WTC11 (cell line): ENCODE results near the gene LDLRAD4. TPM values are rescaled to one million over a fixed set of nuclear protein-coding genes. Genes with fewer than 3 reads are reported as not detected.
A peak's percentile ranks its signal among the peaks of the same experiment; 100 is the strongest.
"Not testable (repeated sequence)": the region's sequence is repeated elsewhere in the genome, so short reads cannot be mapped to it uniquely, and the experiment has no call there.

Experiments
- ATAC-seq: fragments of 200-7000 bp; cut with Tn5 transposase; 2 replicates; pipeline ENCODE4 v1.10.0; 2021; ENCODE audit warnings: mild to moderate bottlenecking, moderate library complexity
- CTCF ChIA-PET: fragments of 300-600 bp; sonication (Branson Sonifier 250); formaldehyde crosslinking; loops from one replicate; lab custom pipeline; 2021; ENCODE audit warnings: antibody characterized with exemption; lab: Charles Lee
- POLR2A ChIA-PET: fragments of 350-600 bp; sonication (Branson Sonifier 250); formaldehyde crosslinking; loops from one replicate; lab custom pipeline; 2021; ENCODE audit warnings: antibody characterized with exemption; lab: Charles Lee
- DNase-seq: peaks from one replicate; pipeline ENCODE4 v3.0.0; 2021; ENCODE audit warnings: low spot score
- H3K27ac Mint-ChIP-seq: 2 replicates; pipeline ENCODE4 v1.8.0; 2021; ENCODE audit warnings: mixed read lengths
- H3K27me3 Mint-ChIP-seq: 2 replicates; pipeline ENCODE4 v1.8.0; 2021; ENCODE audit warnings: low read depth, mild to moderate bottlenecking, moderate library complexity, mixed read lengths
- H3K36me3 Mint-ChIP-seq: 2 replicates; pipeline ENCODE4 v1.8.0; 2021; ENCODE audit warnings: mixed read lengths
- H3K4me1 Mint-ChIP-seq: 2 replicates; pipeline ENCODE4 v1.8.0; 2022; ENCODE audit warnings: mixed read lengths
- H3K4me3 Mint-ChIP-seq: 2 replicates; pipeline ENCODE4 v1.8.0; 2021; ENCODE audit warnings: mild to moderate bottlenecking, moderate library complexity, mixed read lengths
- H3K9me3 Mint-ChIP-seq: 2 replicates; pipeline ENCODE4 v1.8.0; 2021; ENCODE audit warnings: mixed read lengths
- ATF2 ChIP-seq: sonication (generic); formaldehyde crosslinking; IDR thresholded peaks from 2 replicates; pipeline ENCODE4 v1.8.1; 2022; ENCODE audit warnings: low read depth, missing genetic modification reagents, borderline replicate concordance
- ATF6 ChIP-seq: sonication (generic); formaldehyde crosslinking; IDR thresholded peaks from 2 replicates; pipeline ENCODE4 v1.8.1; 2023; ENCODE audit warnings: mild to moderate bottlenecking, missing genetic modification reagents
- CTCF ChIP-seq: fragments of 200-600 bp; IDR thresholded peaks from 2 replicates; pipeline ENCODE4 v1.8.0; 2022; ENCODE audit warnings: antibody characterized with exemption
- ELF4 ChIP-seq: sonication (generic); formaldehyde crosslinking; IDR thresholded peaks from 2 replicates; pipeline ENCODE4 v1.8.1; 2022; ENCODE audit warnings: low read depth, mild to moderate bottlenecking, moderate library complexity, missing genetic modification reagents
- EMX1 ChIP-seq: fragments of 250-450 bp; sonication (Bioruptor Pico); IDR thresholded peaks from 2 replicates; pipeline ENCODE4 v1.8.0; 2021; ENCODE audit warnings: mild to moderate bottlenecking
- NFATC4 ChIP-seq: fragments of 250-450 bp; sonication (Bioruptor Pico); IDR thresholded peaks from 2 replicates; pipeline ENCODE4 v1.9.0; 2021; ENCODE audit warnings: mild to moderate bottlenecking
- NR3C1 ChIP-seq: sonication (generic); formaldehyde crosslinking; conservative IDR thresholded peaks from 2 replicates; pipeline ENCODE4 v1.8.1; 2023; ENCODE audit warnings: low read depth, mild to moderate bottlenecking, missing genetic modification reagents
- PRRX2 ChIP-seq: fragments of 250-450 bp; sonication (Bioruptor Pico); IDR thresholded peaks from 2 replicates; pipeline ENCODE4 v1.8.0; 2021; ENCODE audit warnings: mild to moderate bottlenecking
- RELA ChIP-seq: sonication (generic); formaldehyde crosslinking; IDR thresholded peaks from 2 replicates; pipeline ENCODE4 v1.8.1; 2022; ENCODE audit warnings: missing genetic modification reagents, mild to moderate bottlenecking, borderline replicate concordance
- STAT6 ChIP-seq: sonication (generic); formaldehyde crosslinking; conservative IDR thresholded peaks from 2 replicates; pipeline ENCODE4 v1.8.1; 2023; ENCODE audit warnings: mild to moderate bottlenecking, low read depth, missing genetic modification reagents, moderate library complexity
- TEAD1 ChIP-seq: sonication (generic); formaldehyde crosslinking; IDR thresholded peaks from 2 replicates; pipeline ENCODE4 v1.8.0; 2022; ENCODE audit warnings: mild to moderate bottlenecking, missing genetic modification reagents
- USF2 ChIP-seq: sonication (generic); formaldehyde crosslinking; IDR thresholded peaks from 2 replicates; pipeline ENCODE4 v1.8.1; 2023; ENCODE audit warnings: mild to moderate bottlenecking, missing genetic modification reagents, moderate library complexity
- ZMAT4 ChIP-seq: fragments of 250-450 bp; sonication (Bioruptor Pico); IDR thresholded peaks from 2 replicates; pipeline ENCODE4 v1.9.0; 2021; ENCODE audit warnings: mild to moderate bottlenecking
- total RNA-seq: library from RNA; stranded (reverse); gene quantifications from 3 replicates; pipeline ENCODE4 v1.2.3, GENCODE V29; 2021

Gene LDLRAD4
- total RNA-seq, 1 experiment from 2014 or later: 6.2 TPM

GRCh38 chr18:13676471-13676870, 457.9 kb downstream of the LDLRAD4 start:
- H3K9me3 Mint-ChIP-seq: peaks cover 16% of the 10 kb centered on the region
- no peak overlapping the region for H3K4me3 Mint-ChIP-seq
- POLR2A ChIA-PET: no interaction called here
- H3K4me1 Mint-ChIP-seq: no peaks in the 10 kb centered on the region
- TF ChIP-seq USF2 (CRISPR knock-in tag): no peak
- no peak for TF ChIP-seq PRRX2
- TF ChIP-seq ATF2: no peak
- no peak for TF ChIP-seq STAT6 (CRISPR knock-in tag)
- TF ChIP-seq ATF6 (CRISPR knock-in tag): no peak
- TF ChIP-seq EMX1 (CRISPR knock-in tag): no peak
- no peak for TF ChIP-seq NFATC4 (CRISPR knock-in tag)
- no peak for TF ChIP-seq RELA (CRISPR knock-in tag)
- TF ChIP-seq ELF4 (CRISPR knock-in tag): no peak
- TF ChIP-seq, all 79 proteins: peak for 0
- Mint-ChIP-seq H3K36me3 (peaks cover 38% of the 10 kb centered on the region), H3K27me3 (no peaks in the 10 kb centered on the region), H3K27ac (no peak overlapping the region)
- ATAC-seq: no peak
- no peak for DNase-seq
- CTCF ChIA-PET: interaction anchor here (0.7 kb wide), 1 partner anchor 10 kb away, joined by 3 read pairs; no protein-coding TSS in a partner anchor

GRCh38 chr18:13677350-13677749, 458.8 kb downstream of the LDLRAD4 start:
- ATAC-seq, DNase-seq, H3K4me3 Mint-ChIP-seq, H3K27me3 Mint-ChIP-seq, H3K4me1 Mint-ChIP-seq, CTCF ChIA-PET, H3K27ac Mint-ChIP-seq: not testable (repeated sequence)
- H3K36me3 Mint-ChIP-seq: peaks cover 36% of the 10 kb centered on the region
- peaks cover 16% of the 10 kb centered on the region for H3K9me3 Mint-ChIP-seq
- POLR2A ChIA-PET: interaction anchor here (0.5 kb wide), 1 partner anchor 33 kb away, joined by 3 read pairs; no protein-coding TSS in a partner anchor

- Mint-ChIP-seq H3K9me3 (peaks cover 11% of the 10 kb centered on the region), H3K27ac (no peak overlapping the region), H3K4me3 (no peak overlapping the region)
- POLR2A ChIA-PET: no interaction called here
- peak; percentile 96 for ATAC-seq
- TF ChIP-seq ZMAT4 (CRISPR knock-in tag): no peak
- TF ChIP-seq NR3C1 (CRISPR knock-in tag): no peak
- peak; percentile 51; the same call in 1 of the 2 replicates for TF ChIP-seq CTCF
- no peak for TF ChIP-seq PRRX2
- peak; percentile 28; the same call in 1 of the 2 replicates for TF ChIP-seq TEAD1 (CRISPR knock-in tag)
- TF ChIP-seq, all 79 proteins: peak for 2
- DNase-seq: peak; percentile 54
- peaks cover 11% of the 10 kb centered on the region for H3K4me1 Mint-ChIP-seq
- CTCF ChIA-PET: interaction anchor here (0.7 to 1.3 kb wide), 6 partner anchors 23 to 521 kb away, joined by 3 to 4 read pairs (median 3); no protein-coding TSS in a partner anchor
- H3K36me3 Mint-ChIP-seq: peaks cover 28% of the 10 kb centered on the region
- no peaks in the 10 kb centered on the region for H3K27me3 Mint-ChIP-seq
Measured at GRCh38 chr18:13680612-13681011, 462.1 kb downstream of the LDLRAD4 start.
